Glutamatergic neuron (in vitro differentiated cells): ENCODE measurements around the gene GID8. TPM values are rescaled to one million over a fixed set of nuclear protein-coding genes. Genes with fewer than 3 reads are reported as not detected.

Experiments used
- DNase-seq: peaks from one replicate; pipeline ENCODE4 v3.0.0; 2022
- H3K27ac Mint-ChIP-seq: one replicate; pipeline ENCODE4 v1.8.0; 2020; ENCODE audit warnings: mild to moderate bottlenecking, mixed read lengths, inconsistent platforms; ENCODE audit not compliant: unreplicated experiment
- H3K27me3 Mint-ChIP-seq: one replicate; pipeline ENCODE4 v1.8.0; 2020; ENCODE audit warnings: mild to moderate bottlenecking, moderate library complexity, mixed read lengths, inconsistent platforms; ENCODE audit not compliant: unreplicated experiment
- H3K36me3 Mint-ChIP-seq: one replicate; pipeline ENCODE4 v1.8.0; 2020; ENCODE audit warnings: mild to moderate bottlenecking, mixed read lengths, inconsistent platforms; ENCODE audit not compliant: unreplicated experiment
- H3K4me1 Mint-ChIP-seq: one replicate; pipeline ENCODE4 v1.8.0; 2020; ENCODE audit warnings: mild to moderate bottlenecking, low read depth, mixed read lengths, inconsistent platforms; ENCODE audit not compliant: unreplicated experiment
- H3K4me3 Mint-ChIP-seq: one replicate; pipeline ENCODE4 v1.8.0; 2020; ENCODE audit warnings: mild to moderate bottlenecking, mixed read lengths, inconsistent platforms; ENCODE audit not compliant: unreplicated experiment
- H3K9me3 Mint-ChIP-seq: one replicate; pipeline ENCODE4 v1.8.0; 2020; ENCODE audit warnings: mild to moderate bottlenecking, moderate library complexity, mixed read lengths, inconsistent platforms; ENCODE audit not compliant: unreplicated experiment
- CTCF ChIP-seq: fragments of 200-600 bp; sonication (generic); IDR thresholded peaks from one replicate; pipeline ENCODE4 v1.5.0; 2021; ENCODE audit not compliant: partially characterized antibody, unreplicated experiment
- total RNA-seq: library from RNA; stranded (reverse); fragmentation: NEBNext Ultra II Directional; extraction: Animal tissue kit (Norgen Biotek cat#: 25700); gene quantifications from one replicate; pipeline ENCODE4 v1.2.1, GENCODE V29; 2021; ENCODE audit not compliant: unreplicated experiment

Gene GID8
- total RNA-seq, 1 donor from 2014 or later = 57.8 TPM

GRCh38 chr20:62975251-62975760 is 37.4 kb downstream of the GID8 start:
- H3K27ac Mint-ChIP-seq = no peak overlapping the region
- H3K4me3 Mint-ChIP-seq = no peak overlapping the region
- H3K27me3 Mint-ChIP-seq = peaks cover 7% of the 10 kb centered on the region
- H3K9me3 Mint-ChIP-seq = peaks cover 14% of the 10 kb centered on the region
- no peak for TF ChIP-seq CTCF
- H3K4me1 Mint-ChIP-seq = peaks cover 28% of the 10 kb centered on the region
- DNase-seq = no peak
- H3K36me3 Mint-ChIP-seq = no peaks in the 10 kb centered on the region

GRCh38 chr20:62975812-62976508 is 38.0 kb downstream of the GID8 start:
- Mint-ChIP-seq H3K36me3 (no peaks in the 10 kb centered on the region), H3K4me3 (peak overlapping the region; percentile 42), H3K4me1 (peaks cover 32% of the 10 kb centered on the region), H3K27ac (peak overlapping the region; percentile 66), H3K27me3 (peaks cover 10% of the 10 kb centered on the region), H3K9me3 (peaks cover 17% of the 10 kb centered on the region)
- DNase-seq = no peak
- TF ChIP-seq CTCF = no peak

- DNase-seq = peak; percentile 60
- Mint-ChIP-seq H3K36me3 (no peaks in the 10 kb centered on the region), H3K4me3 (peak overlapping the region; percentile 42), H3K27ac (peak overlapping the region; percentile 66), H3K9me3 (peaks cover 11% of the 10 kb centered on the region), H3K4me1 (peaks cover 25% of the 10 kb centered on the region), H3K27me3 (peaks cover 3% of the 10 kb centered on the region)
- no peak for TF ChIP-seq CTCF
These were observed 38.9 kb downstream of the GID8 start for GRCh38 chr20:62976886-62977285.

- H3K27me3 Mint-ChIP-seq = peaks cover 3% of the 10 kb centered on the region
- DNase-seq = no peak
- TF ChIP-seq CTCF = no peak
- H3K9me3 Mint-ChIP-seq = peaks cover 9% of the 10 kb centered on the region
- H3K36me3 Mint-ChIP-seq = no peaks in the 10 kb centered on the region
- H3K4me1 Mint-ChIP-seq = peaks cover 26% of the 10 kb centered on the region
- peak overlapping the region; percentile 68 for H3K27ac Mint-ChIP-seq
- H3K4me3 Mint-ChIP-seq = no peak overlapping the region
These were observed 39.9 kb downstream of the GID8 start for GRCh38 chr20:62977613-62978560.
